ENCODE data around the gene OLFM2. TPM values are rescaled to one million over a fixed set of nuclear protein-coding genes. Genes with fewer than 3 reads are reported as not detected.
"Not testable (repeated sequence)": the region's sequence is repeated elsewhere in the genome, so short reads cannot be mapped to it uniquely, and the experiment has no call there.

Gene OLFM2
- total and polyA plus RNA-seq, 12 donors: 0.30 to 8.0 (median 1.4) TPM

DNA sequence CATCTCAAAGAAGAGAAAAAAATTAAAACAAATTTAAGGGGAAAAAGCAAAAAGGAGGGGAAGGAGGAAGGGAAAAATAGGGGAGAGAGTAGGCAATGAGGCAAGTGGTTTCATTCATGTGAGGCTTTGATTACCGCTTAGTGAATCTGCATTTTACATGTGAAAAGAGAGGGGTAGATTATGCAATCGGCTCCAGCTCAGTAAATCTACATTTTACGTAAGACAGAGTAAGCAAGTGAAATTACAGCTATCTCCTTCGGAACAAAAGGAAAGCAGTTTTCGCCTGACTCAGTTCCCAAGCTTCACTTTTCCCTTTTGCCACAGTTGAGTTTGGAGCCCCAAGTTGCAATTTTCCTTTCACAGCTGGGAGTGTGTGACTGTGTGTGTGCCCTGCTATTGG, 16.0 kb upstream of the OLFM2 start:
- no peaks in the 10 kb centered on the region for H3K36me3 ChIP-seq
- WGBS, 2 donors: 62 to 63% methylated on average over 5 of the region's 5 CpGs
- intact Hi-C loops (cut with DNase I): no loop called here
- peaks cover 0 to 7% (median 0%) of the 10 kb centered on the region in 7 donors for H3K27me3 ChIP-seq
- H3K4me3 ChIP-seq: no peak overlapping the region
- TF ChIP-seq CTCF (IDR thresholded peaks at IDR 0.05): no peak
- ATAC-seq (no peak), DNase-seq (no peak)
- no peaks in the 10 kb centered on the region for H3K9me3 ChIP-seq
- peaks cover 0 to 6% (median 0%) of the 10 kb centered on the region in 9 donors for H3K4me1 ChIP-seq
- no peak overlapping the region for H3K27ac ChIP-seq

GRCh38 chr19:9947441-9947840, 11.1 kb upstream of the OLFM2 start:
- no peak for TF ChIP-seq CTCF (IDR thresholded peaks at IDR 0.05)
- no peak overlapping the region for H3K27ac ChIP-seq
- 27 to 45% methylated on average over 4 of the region's 4 CpGs for WGBS, 2 donors
- peaks cover 0 to 3% (median 0%) of the 10 kb centered on the region in 11 donors for H3K9me3 ChIP-seq
- H3K36me3 ChIP-seq: no peaks in the 10 kb centered on the region
- ATAC-seq (no peak), DNase-seq (no peak)
- H3K4me3 ChIP-seq: no peak overlapping the region
- peaks cover 0 to 25% (median 9%) of the 10 kb centered on the region in 7 donors for H3K27me3 ChIP-seq
- H3K4me1 ChIP-seq: peaks cover 0 to 24% (median 5%) of the 10 kb centered on the region in 9 donors
- intact Hi-C loops (cut with DNase I): loop anchor here in 1 of 10 donors (10.0 kb wide), 1 partner anchor 57 kb away; no protein-coding TSS in a partner anchor

DNA sequence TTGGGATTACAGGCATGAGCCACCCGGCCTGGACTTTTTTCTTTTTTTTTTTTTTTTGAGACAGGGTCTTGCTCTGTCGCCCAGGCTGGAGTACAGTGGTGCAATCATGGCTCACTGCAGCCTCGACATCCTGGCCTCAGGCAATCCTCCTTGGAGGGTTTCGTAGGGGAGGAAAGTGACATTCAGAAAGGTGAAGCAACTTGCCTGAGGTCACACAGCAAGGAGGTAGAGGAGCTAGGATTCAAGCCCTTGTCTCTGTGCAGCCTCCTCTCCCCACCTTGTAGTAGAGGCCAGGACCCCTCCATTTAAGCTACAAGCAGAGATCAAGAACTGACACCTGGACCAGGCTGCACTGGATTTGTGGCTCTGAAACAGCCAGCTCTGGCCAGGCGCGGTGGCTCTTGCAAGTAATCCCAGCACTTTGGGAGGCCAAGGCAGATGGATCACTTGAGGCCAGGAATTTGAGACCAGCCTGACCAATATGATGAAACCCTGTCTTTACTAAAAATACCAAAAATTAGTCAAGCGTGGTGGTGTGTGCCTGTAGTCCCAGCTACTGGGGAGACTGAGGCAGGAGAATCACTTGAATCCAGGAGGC, 10.3 kb upstream of the OLFM2 start:
- not testable (repeated sequence) for DNase-seq, H3K4me3 ChIP-seq, H3K36me3 ChIP-seq, ATAC-seq
- 84 to 88% methylated on average over 7 of the region's 7 CpGs for WGBS, 2 donors
- intact Hi-C loops (cut with DNase I): loop anchor here in 1 of 10 donors (10.0 kb wide), 1 partner anchor 58 kb away; no protein-coding TSS in a partner anchor
- peak overlapping the region in 5 of 10 donors; percentile 48 to 79 (median 61) for H3K27ac ChIP-seq
- H3K27me3 ChIP-seq: peaks cover 0 to 31% (median 9%) of the 10 kb centered on the region in 7 donors
- peaks cover 0 to 24% (median 5%) of the 10 kb centered on the region in 9 donors for H3K4me1 ChIP-seq
- H3K9me3 ChIP-seq: peaks cover 0 to 10% (median 7%) of the 10 kb centered on the region in 11 donors

- DNase-seq (peak; percentile 86 to 89), ATAC-seq (peak; percentile 94 to 98 (median 96))
- 30 to 31% methylated on average over 18 of the region's 18 CpGs for WGBS, 2 donors
- Histone ChIP-seq H3K4me3 (no peak overlapping the region), H3K4me1 (peaks cover 0 to 24% (median 5%) of the 10 kb centered on the region in 9 donors), H3K36me3 (no peaks in the 10 kb centered on the region), H3K27me3 (peaks cover 0 to 31% (median 9%) of the 10 kb centered on the region in 7 donors), H3K9me3 (peaks cover 0 to 22% (median 8%) of the 10 kb centered on the region in 11 donors), H3K27ac (peak overlapping the region; percentile 44 to 79 (median 62))
- intact Hi-C loops (cut with DNase I): loop anchor here in 2 of 10 donors (2.0 to 10.0 kb wide), 2 partner anchors 59 to 63 kb away; no protein-coding TSS in a partner anchor
- TF ChIP-seq CTCF (IDR thresholded peaks at IDR 0.05): peak in 4 of 9 donors; percentile 12 to 49 (median 34)
These were observed 9.1 kb upstream of the OLFM2 start for GRCh38 chr19:9945319-9945966.
